NCI-H1930 (cell line): ENCODE data around the gene APIP.
A peak's percentile ranks its signal among the peaks of the same experiment; 100 is the strongest.

ENCODE experiments used
- DNase-seq, 2 experiments: peaks; one replicate each; lab custom pipeline; 2025; lab: John Stamatoyannopoulos, UW

Gene APIP, protein sequence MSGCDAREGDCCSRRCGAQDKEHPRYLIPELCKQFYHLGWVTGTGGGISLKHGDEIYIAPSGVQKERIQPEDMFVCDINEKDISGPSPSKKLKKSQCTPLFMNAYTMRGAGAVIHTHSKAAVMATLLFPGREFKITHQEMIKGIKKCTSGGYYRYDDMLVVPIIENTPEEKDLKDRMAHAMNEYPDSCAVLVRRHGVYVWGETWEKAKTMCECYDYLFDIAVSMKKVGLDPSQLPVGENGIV

DNA sequence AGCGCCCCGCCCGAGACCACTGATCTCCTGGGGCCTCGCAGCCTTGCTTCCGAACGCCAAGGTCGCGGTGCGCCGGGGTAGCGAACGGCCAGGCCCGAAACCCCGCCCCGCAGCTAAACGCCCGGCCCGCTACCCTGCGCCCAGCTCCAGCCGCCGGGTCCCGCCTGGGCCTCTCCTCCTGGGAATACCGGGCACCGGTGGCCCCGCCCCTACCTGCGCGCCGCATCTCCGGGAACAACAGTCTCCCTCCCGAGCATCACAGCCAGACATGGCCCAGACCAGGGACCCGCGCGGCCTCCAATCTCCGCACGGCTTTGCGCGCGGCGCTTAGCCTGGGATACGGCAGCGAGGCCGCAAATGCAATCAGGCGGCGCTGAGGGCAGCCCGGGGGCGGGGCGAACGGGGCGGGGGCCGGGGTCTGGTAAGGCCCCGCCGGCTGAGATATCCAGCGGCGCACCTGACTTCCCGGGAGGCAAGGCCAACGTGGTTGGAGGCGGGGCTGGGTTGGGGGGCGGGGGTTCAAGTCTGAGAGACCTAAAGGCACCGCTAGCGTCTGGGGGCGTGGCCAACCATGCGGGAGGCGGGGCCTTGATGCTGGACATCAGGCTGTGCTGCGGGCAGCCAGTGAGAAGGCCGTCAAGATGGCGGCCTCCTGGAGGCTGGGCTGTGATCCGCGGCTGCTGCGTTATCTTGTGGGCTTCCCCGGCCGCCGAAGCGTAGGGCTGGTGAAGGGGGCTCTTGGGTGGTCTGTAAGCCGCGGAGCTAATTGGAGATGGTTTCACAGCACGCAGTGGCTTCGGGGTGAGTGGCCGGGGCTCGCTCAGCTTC is at the start of gene APIP, which contains the start of gene PDHX:
Gene APIP, minus strand, starts transcription at position 365 of the 828 bp plus-strand sequence. Its CDS starts 95 bp downstream, at position 270.
Gene PDHX, plus strand, starts transcription at position 604 of the 828 bp plus-strand sequence. Its CDS starts 38 bp downstream, at position 642.
- DNase-seq = peak; percentile 99

DNA sequence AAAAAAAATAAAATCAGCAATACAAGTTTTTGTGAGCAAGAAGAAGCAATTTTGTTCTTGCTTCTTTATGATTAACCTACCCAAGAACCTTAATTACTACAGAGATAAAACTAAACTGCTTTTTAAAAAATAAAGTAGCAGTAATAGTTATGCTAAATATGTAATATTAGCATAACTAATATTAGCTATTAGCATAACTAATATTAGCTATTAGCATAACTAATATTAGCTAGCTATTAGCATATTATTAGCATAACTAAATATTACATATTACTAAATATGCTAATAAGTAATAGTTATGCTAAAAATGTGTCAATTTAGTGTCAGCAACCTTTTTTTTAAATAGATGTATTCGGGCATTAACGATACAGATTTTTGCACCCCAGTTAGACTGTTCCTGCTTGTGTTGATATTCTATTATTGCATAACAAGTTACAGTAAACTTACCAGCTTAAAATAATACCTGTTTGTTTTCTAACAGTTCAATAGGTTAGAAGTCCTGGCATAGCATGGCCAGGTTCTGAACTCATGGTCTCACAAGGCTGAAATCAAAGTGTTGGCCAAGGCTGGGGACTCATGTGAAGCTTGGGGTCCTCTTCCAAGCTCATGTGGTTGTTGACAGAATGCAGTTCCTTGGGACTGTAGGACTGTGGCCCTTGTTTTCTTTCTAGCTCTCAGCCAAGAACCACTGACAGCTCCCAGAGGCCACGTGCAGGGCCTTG is 48.6 kb upstream of the APIP start:
- no peak for DNase-seq

DNA sequence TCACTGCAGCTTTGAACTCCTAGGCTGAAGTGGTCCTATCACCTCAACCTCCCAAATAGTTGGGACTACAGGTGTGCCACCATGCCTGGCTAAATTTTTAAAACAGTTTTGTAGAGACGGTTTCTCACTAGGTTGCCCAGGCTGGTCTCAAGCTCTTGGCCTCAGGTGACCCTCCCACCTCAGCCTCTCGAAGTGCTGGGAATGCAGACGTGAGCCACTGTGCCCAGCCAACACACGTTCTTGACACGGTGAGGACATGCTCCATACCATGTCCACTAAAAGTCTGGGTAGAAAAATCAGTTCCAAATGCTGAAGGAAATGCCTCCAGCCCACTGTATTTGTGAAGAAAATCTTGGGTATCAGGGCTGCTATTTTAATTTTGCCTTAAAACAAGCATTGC is 47.2 kb upstream of the APIP start:
- no peak for DNase-seq

DNA sequence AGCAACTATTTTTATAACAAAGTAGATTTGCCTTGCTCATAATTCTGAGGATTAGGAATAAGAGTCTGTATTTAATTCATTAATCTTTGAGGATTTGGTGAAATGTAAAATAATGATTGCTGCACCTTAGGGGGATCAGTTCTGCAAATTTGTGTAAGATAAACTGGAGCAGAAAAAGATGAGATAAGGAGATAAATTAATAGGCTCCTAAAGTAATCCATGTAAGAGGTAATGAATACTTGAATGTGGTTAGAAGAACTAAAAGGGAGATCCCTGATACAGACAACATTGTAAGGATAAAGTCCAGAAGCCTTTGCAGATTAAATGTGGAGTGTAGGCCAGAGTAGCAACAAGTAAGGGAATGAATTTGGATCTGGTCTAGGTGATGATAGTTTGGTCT is 45.9 kb upstream of the APIP start:
- no peak for DNase-seq

DNA sequence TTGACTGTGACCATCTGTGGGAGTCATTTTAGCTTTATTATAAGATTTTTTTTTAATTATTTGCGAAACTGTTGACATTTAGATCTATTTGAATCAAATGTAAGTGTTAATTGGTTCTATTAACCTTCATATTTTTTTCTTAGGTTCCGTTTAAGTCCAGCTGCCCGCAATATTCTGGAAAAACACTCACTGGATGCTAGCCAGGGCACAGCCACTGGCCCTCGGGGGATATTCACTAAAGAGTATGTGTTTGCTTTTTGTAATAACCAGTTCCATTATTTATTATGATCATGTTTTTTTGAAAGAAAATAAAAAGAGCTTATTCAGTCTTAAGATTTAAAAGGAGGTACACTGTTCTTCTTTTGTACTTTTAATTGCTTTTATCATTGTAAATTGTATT is 44.1 kb upstream of the APIP start:
- DNase-seq = peak; percentile 74 to 88

DNA sequence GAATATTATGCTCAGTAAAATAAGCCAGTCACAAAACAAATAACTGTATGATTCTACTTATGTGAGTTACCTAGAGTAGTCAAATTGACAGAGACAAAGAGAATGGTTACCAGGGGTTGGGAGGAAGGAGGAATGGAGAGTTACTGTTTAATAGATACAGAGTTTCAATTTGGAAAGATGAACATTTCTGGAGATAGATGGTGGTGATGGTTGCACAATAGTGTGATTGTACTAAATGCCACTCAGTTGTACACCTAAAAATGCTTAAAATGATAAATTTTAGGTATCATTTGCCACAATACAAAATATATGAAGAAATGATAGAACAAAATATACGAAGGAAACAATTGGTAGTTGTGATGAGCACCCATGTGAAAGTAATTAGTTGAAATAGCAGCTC is 43.6 kb upstream of the APIP start:
- DNase-seq = no peak

DNA sequence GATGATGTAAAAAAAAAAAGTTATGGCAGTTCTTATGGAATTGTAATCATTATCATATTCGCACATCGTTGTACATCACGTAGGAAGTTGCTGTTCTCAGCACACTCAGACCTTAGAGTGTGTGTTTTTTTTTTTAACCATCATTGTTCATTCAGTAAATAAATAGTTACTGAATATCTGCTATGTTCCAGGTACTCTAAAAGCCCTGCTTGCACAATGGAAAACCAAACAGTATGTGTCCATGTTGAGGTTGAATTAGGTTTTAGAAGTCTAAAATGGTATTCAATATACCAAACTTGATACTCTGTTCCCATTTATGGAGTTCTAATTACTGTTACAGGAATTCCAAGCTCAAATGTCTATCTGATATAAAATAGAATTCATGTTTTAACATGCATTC is 41.4 kb upstream of the APIP start:
- DNase-seq = no peak

DNA sequence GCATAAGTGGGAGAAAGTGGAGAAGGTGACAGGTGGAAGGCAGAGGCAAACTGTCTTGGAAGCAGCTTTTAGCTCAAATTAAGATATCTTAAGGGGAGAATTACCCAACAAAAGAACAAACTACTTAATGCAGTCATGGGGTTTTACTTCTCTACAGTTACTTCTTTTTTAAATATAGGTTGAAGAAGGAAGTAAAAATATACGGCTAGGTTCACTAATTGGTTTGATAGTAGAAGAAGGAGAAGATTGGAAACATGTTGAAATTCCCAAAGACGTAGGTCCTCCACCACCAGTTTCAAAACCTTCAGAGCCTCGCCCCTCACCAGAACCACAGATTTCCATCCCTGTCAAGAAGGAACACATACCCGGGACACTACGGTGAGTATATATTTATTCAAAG is 41.0 kb upstream of the APIP start:
- no peak for DNase-seq

DNA sequence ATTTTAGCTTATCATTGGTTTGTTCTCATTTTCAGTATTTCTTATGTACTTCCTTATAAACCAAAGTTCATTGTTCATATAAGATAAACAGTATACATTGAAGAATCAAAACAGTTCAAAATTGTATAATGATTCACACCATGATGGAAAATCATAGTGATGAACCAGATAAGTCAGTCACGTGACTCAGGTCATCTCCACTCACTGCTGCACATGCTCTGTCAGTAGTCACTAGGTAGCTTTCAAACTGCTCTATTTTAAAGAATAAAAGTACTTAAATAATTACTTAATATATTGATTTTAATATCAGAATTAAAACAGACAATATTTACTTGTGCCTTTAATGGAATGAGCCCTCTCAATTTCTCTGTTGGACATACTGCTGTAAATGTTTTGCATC is 37.8 kb upstream of the APIP start:
- no peak for DNase-seq

DNA sequence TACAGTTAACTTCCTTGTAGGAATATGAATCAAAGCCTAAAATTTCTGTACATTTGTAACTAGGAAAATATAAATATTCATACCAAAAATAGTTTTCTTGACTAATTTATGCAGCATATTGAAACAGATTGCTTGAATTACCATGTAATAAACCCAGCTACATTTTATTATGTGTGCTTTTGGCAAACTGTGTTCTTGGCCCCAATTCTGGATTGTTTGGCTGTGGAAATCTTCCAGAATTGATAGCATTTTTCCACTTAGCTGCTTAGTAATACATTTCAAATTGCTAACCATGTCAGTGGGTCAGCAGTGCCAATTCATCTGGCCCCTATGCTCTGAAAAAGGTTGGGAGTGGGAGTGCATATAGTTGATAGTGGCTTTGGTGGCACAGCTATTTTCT is 32.5 kb upstream of the APIP start:
- no peak for DNase-seq

DNA sequence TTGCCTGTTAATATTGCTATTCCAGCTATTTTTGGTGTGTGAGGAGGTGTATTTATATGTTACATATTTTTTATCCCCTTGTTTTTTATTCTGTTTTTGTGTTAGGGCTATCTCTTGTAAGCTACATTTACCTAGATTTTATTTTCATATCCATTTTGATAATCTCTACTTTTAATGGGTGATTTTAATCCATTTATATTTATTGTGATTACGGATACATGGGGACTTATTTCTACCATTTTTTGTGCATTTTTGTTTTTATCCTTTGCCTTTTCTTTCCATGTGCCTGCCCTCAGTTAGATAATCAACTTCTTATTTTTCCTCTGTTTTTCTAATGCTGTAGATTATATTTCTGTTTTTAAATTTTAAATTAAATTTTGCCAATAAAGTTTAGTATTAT is 28.5 kb upstream of the APIP start:
- no peak for DNase-seq

DNA sequence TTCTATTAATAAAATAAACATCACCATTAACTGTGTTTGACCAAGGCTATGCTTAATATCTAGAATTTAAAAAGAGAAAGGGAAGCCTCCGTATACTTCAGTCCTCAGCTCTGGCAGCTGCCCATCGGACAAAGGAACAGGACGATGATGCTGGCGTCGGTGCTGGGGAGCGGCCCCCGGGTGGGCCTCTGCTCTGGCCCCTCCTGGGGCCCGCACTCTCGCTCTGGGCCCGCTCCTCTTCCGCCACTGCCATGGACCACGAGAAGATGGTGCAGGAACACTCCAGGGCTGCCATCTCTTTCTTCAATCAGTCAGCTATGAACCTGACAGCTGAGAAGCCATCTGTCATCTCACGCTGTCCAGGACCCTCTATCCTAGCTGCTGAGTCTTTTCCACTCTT is 25.5 kb upstream of the APIP start:
- DNase-seq = no peak

DNA sequence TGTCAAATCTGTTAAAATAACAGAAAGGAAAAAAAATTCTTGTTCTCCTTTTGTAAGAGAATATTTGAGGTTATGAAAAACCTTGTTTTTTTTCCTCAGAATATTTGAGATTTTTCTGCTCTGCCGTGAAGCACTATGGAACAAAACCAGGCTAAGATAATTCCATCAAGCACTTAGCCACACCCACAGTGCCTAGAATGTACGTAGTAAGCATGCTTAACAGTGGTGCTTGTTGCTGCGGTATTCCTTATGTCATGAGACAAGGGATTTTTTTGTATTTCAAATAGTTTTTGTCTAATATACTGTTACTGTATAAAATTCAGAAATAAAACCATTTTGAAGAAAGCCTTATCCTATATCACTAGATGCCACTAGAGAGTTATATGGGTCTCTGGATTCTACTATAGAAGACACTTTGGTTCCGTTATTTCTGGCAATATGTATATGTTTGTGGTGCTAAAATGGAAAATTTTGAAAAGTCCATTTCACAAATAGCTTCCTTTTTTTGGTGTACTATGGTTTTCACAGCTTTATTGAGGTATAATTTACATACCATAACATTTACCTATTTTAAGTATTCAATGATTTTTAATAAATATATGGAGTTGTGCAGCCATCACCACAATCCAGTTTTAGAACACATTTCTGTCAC is 24.0 kb upstream of the APIP start:
- no peak for DNase-seq

DNA sequence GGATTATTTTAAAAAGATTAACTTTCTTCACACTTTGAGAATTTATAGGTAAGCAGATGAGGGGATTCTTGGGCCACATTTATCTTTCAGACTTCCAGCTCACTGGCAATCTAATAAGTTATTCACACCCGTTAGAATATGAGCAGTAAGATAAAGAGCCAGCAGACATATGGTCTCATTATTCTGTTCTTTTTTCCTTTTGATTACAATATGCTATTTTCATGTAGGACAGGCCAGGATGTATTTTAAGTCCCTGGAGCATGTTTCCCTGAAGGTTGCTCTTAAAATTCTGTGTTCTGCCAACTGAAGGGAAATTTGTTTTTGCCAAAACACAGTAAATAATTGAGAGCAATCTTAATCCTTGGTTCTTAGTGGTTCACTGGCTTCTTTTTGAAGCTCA is 22.4 kb upstream of the APIP start:
- no peak for DNase-seq

DNA sequence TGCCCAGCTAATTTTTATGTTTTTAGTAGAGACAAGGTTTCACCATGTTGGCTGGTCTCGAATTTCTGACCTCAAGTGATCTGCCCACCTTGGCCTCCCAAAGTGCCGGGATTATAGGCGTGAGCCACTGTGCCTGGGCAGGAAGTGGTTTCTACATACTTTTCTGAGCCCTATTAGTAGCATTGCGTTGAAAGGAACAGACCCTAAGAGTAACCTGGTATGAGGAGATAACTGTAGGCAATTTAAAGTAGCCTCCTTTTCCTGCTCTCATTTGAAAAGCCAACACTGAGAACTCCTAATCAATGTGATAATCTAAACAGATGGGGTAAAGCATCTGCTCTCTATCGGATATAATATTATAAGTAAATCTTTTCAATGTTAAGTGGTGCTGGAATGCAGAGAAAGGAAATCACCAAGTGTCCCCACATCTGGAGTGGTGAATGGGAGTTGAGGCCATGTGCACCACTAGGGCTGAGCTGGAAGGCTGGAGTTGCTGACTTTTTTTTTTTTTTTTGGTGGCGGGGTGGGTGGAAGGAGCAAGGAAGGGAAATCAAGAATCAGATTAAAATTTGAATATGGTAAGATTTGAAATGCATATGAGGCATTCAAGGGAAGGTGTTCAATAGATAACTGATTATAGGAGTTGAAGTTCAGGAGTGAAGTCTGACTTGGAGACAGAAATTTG is 20.9 kb upstream of the APIP start:
- DNase-seq = no peak

DNA sequence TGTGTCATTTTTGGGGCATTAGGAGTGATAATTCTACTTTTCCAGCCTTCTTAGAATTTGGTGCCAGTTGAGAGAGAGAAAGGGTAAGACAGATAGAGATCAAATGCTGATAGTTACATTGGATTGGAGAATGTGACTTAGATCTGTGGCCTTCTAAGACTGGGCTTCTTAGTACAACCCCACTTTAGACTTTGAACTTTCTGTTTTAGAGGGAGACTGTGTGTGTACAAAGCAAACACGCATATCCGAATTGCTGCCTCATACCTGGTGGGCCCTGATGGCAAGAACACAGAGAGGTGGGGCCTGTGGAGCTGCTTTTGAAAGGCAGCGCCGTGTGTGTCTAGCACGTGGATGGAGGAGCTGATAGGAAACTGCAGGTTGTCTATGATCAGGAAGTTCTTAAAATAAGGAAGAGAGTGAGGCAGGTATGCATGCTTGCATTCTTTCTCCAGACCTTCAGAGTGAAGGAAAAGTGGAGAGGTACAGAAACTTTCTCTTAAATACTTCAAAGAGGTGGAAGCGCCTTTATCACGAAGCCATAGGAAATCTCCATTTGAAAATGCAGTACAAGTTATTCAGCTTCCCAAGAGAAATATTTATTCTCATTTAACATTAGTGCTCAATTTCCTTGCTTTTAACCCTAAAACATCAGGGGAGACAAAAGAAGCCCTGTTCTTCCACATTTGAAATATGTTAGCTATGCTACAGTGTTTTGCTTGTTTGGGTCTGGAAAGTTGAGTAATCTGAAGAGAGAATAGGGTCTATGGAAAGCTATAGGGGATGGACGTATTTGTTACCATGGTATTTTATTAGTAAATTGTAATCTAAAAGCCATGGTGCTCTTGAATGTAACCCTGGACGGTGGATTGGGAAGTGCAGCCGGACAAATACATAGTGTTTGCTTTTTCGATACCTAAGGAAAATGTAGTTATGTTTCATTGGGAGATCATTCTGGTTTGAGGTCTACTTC is 13.9 kb upstream of the APIP start:
- DNase-seq = no peak

DNA sequence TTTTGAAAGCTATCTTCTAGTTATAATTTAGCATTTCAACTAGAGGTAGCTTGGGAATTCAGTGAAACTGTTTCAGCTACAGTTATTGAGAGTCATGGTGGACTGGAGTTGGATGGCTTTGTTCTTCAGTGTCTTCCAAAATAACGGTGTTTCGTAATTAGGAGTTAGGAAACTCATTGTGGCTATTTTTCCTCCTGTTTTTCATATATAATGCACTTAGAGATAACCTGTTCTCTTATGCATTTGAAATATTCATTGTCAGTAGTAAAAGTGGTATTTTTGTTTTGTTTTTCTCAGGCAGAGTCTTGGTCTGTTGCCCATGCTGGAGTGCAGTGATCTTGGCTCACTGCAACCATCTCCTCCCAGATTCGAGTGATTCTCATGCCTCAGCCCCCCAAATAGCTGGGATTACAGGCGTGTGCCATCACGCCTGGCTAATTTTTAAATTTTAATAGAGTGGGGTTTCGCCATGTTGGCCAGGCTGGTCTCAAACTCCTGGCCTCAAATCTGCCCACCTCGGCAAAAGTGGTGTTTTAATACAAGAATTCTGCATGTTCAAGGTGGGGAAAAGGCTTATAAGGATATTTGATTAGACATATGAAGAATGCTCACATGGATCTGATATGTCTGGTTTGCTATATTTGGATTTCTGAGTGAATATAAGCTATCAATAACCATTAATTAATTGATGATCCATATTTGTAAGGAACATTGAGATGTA is 12.9 kb upstream of the APIP start:
- DNase-seq = no peak

DNA sequence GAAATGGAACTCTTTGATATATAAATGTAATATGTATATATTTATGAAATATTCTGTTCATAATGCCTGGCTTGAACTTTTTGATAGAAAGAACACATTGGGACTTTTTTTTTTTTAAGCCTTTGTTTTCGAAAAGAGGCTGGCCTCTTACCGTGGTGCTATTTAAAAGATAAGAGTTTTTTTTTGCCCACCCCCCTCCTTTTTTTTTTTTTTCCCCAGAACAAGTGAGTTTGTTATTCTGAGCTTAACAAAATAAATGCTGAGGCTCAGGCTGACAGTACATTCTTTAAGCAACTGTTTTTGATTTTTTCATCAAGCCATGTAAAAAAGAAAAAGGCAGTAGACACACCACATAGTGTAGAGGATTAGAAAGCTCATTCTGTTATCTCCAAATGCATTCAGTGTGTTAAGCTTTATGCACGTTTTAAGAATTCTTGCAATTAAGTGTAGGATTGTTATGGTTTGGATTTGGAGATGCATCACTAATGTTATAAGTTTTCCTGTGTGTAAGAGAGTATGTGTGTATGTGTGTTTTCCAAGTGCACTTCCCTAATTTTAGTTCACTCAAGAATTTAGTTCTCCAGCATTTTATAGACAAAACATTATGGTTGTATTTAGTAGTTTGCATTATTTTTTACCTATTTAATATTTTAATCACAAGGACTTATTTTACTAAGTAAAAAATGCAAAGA is 12.2 kb upstream of the APIP start:
- no peak for DNase-seq

DNA sequence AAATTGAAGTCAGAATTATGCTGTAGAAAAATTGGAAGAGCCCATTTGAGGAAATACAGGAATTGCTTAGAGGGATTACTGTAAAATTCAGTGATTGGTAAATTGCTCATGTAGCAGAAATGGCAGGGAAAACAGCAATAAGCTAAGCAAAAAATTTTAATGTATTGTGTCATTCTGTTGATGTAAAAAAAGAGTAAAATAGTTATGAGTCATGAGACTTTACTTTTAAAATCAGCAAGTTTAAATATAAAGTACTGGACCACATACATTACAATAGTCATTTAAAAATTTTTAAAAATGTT is 10.6 kb upstream of the APIP start:
- no peak for DNase-seq
